ENCODE measurements around the gene UBQLN3. TPM values are rescaled to one million over a fixed set of nuclear protein-coding genes. Genes with fewer than 3 reads are reported as not detected.

UBQLN3 gene
- polyA plus RNA-seq, 3 donors from 2014 or later: not detected

DNA sequence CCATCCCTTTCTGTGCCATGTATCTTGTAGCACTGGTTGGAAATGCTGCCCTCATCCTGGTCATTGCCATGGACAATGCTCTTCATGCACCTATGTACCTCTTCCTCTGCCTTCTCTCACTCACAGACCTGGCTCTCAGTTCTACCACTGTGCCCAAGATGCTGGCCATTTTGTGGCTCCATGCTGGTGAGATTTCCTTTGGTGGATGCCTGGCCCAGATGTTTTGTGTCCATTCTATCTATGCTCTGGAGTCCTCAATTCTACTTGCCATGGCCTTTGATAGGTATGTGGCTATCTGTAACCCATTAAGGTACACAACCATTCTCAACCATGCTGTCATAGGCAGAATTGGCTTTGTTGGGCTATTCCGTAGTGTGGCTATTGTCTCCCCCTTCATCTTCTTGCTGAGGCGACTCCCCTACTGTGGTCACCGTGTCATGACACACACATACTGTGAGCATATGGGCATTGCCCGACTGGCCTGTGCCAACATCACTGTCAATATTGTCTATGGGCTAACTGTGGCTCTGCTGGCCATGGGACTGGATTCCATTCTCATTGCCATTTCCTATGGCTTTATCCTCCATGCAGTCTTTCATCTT lies 20.9 kb downstream of the UBQLN3 start:
- H3K9me3 Mint-ChIP-seq: peaks cover 0 to 5% (median 0%) of the 10 kb centered on the region in 6 donors
- no peaks in the 10 kb centered on the region for H3K4me1 Mint-ChIP-seq
- H3K27ac Mint-ChIP-seq: no peak overlapping the region
- peaks cover 0 to 3% (median under 1%) of the 10 kb centered on the region in 3 donors for H3K27me3 Mint-ChIP-seq (ENCODE audit: low read depth in 3 of 3)
- no peaks in the 10 kb centered on the region for H3K36me3 Mint-ChIP-seq
- no peak overlapping the region for H3K4me3 Mint-ChIP-seq
- no peak for DNase-seq

DNA sequence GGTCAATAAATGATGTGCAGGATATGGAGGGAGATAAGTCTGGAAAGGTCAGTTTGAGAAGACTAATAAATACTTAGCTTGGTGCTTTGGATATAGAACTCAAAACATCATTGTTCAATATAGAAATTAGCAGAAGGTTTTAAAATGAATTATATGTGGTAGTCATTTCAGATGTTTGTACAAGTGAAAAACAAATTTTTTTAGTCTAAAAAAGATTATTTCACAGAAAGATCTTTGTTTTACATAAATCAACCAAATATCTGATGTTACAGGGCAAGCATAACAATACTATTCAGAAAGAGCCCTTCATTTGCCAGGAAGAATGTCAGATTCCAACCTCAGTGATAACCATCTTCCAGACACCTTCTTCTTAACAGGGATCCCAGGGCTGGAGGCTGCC lies 21.4 kb downstream of the UBQLN3 start, which contains the start of gene OR52D1:
Gene OR52D1, plus strand, starts transcription at position 301 of the 400 bp plus-strand sequence. Its CDS starts 22 bp downstream, at position 323.
- Mint-ChIP-seq H3K27ac (no peak within 1 kb of the TSS), H3K4me3 (no peak within 1 kb of the TSS), H3K9me3 (peaks cover 0 to 5% (median 0%) of the 10 kb centered on the region in 6 donors), H3K4me1 (no peaks in the 10 kb centered on the region), H3K36me3 (no peaks in the 10 kb centered on the region), H3K27me3 (ENCODE audit: low read depth in 3 of 3) (peaks cover 0 to 4% (median 3%) of the 10 kb centered on the region in 3 donors)
- DNase-seq: no peak

DNA sequence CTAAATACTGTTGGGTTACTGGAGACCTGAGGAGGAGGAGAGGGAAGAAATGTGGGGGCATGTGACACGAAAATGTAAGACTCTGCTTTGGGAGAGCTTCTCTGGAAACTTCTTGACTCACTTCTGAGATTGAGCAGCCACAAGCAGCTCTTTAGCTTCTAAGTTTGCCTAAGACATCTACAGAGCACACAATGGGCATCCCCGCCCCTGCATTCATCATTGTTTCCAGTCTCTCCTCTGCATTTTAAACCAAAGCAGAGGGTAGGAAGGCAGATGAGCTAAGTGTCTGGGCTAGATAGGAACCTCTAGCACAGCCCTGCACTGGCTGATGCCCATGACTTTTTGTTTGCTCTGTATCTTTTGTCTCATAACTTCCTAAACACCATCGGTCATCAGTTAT lies 23.3 kb downstream of the UBQLN3 start:
- Mint-ChIP-seq H3K36me3 (no peaks in the 10 kb centered on the region), H3K27ac (no peak overlapping the region), H3K9me3 (peaks cover 0 to 5% (median 0%) of the 10 kb centered on the region in 6 donors), H3K4me1 (no peaks in the 10 kb centered on the region), H3K27me3 (ENCODE audit: low read depth in 3 of 3) (peaks cover 0 to 4% (median 2%) of the 10 kb centered on the region in 3 donors), H3K4me3 (no peak overlapping the region)
- no peak for DNase-seq

DNA sequence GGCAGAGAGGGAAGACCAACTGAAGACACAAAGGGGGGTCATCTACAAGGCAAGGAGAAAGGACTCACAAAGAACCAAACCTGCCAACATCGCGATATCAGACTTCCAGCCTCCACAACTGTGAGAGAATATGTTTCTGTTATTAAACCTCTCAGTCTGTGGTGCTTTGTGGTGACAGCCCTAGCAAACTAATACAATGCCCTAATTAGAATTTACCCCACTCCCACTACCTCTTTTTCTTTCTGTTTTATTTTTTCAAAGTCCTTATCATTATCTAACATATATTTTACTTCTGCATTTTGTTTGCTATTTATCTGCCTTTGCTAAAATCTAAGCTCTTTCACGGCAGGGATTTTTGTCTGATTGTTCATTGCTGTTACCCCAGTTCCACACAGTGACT lies 23.8 kb downstream of the UBQLN3 start:
- Mint-ChIP-seq H3K27me3 (ENCODE audit: low read depth in 3 of 3) (peaks cover 0 to 4% (median 2%) of the 10 kb centered on the region in 3 donors), H3K4me3 (no peak overlapping the region), H3K27ac (no peak overlapping the region), H3K9me3 (peaks cover 0 to 2% (median 0%) of the 10 kb centered on the region in 6 donors), H3K4me1 (no peaks in the 10 kb centered on the region), H3K36me3 (no peaks in the 10 kb centered on the region)
- DNase-seq: no peak

DNA sequence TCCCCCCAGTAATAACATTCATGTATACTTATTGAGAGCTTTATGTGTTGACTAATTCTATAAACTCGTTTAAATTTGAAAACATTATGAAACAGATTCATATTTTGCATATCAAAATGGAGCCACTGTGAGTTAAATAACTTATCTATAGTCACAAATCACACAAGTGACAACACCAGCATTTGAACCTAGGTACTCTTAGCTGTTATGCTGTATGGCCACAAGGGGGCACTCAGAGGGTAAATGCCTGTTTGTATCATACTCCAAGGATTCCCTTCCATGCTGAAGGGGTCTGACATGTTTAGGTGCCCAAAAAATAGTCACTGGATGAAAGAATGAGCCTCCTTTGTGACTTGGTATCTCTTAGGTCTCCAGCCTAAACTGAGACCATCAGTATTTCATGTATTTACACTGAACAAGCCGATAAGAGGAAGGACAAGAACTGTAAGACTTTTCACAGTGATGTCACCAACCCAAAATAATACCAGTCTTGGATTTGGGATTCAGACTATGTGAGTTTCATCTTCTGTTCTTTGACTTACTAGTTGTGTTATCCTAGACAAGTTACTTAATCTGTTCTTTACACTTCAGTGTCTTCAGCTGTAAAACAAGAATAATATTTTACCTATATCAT lies 33.5 kb downstream of the UBQLN3 start:
- H3K4me1 Mint-ChIP-seq: no peaks in the 10 kb centered on the region
- DNase-seq: peak; percentile 7 to 30 (median 29)
- peaks cover 0 to 7% (median 3%) of the 10 kb centered on the region in 3 donors for H3K27me3 Mint-ChIP-seq (ENCODE audit: low read depth in 3 of 3)
- H3K4me3 Mint-ChIP-seq: no peak overlapping the region
- no peaks in the 10 kb centered on the region for H3K36me3 Mint-ChIP-seq
- H3K27ac Mint-ChIP-seq: no peak overlapping the region
- H3K9me3 Mint-ChIP-seq: no peaks in the 10 kb centered on the region

DNA sequence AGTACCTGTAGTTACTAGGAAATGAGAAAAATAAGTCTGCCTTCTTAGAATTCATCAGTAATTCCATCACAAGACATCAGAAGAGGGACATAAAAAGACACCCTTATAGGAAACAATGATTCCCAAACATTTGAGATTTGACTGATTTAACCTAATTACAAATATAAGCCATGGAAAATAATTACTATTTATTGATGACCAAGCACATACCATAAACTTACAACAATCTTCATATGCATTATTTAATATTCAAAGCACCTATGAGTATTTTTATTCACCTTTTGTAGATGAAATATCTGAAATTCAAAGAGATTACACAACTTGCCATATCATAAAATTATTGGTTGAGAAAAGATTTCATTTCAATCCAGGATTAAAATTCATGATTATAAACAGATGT lies 35.8 kb downstream of the UBQLN3 start:
- Mint-ChIP-seq H3K9me3 (no peaks in the 10 kb centered on the region), H3K4me3 (no peak overlapping the region), H3K27me3 (ENCODE audit: low read depth in 3 of 3) (peaks cover 1 to 7% (median 4%) of the 10 kb centered on the region in 3 donors), H3K4me1 (no peaks in the 10 kb centered on the region), H3K27ac (no peak overlapping the region), H3K36me3 (no peaks in the 10 kb centered on the region)
- no peak for DNase-seq

DNA sequence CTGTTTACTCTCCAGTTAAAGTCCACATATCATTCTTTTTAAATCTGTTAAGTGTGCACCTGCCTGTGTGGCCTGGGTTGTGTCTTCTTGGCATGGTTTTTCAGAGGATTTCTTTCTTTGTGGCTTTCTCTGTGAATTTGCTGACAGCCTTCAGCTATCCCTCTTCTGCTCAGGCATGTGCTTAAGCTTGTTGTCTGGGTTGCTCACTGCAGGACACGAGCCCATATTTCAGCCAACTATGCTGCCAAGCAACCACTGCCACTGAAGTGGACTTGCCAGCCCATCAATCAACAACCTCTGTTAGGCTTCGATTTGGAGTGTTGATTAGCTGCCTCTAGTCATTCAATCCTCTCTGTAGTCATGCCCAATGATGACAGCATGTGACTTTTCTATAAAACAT lies 42.2 kb downstream of the UBQLN3 start:
- no peak for DNase-seq
- Mint-ChIP-seq H3K36me3 (no peaks in the 10 kb centered on the region), H3K4me3 (no peak overlapping the region), H3K27me3 (ENCODE audit: low read depth in 3 of 3) (peaks cover 2 to 5% (median 3%) of the 10 kb centered on the region in 3 donors), H3K9me3 (no peaks in the 10 kb centered on the region), H3K27ac (no peak overlapping the region), H3K4me1 (no peaks in the 10 kb centered on the region)

DNA sequence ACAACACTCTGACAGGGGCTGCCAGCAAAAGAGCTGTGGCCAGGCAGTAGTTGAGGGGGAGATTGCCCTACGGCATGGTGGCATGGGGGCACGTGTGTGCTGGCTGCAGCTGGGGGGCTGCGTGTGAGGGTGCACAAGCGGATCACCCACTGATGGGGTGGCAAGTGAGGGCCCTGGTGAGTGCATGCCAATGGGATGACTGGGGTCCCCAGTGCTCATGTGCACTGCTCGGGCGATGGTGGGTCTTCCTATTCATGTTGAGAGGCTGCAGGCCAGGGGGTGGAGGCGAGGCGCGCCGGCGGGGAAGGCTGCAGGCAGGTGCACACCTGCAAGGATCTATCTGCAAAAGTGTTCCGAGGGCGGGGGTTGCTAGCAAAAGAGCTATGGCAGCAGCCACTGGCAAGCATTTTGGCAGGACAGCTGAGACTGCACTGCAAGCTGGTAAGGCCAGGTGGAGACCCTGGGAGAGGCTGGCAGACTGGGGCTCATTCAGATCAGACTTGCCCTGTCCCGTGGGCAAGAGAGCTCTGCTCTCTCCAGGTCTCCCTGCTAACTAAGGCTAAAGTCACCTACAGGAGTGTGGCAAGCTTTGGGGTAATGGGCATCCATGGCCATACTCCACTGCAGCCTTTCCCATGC lies 48.7 kb downstream of the UBQLN3 start:
- H3K36me3 Mint-ChIP-seq: no peaks in the 10 kb centered on the region
- H3K27me3 Mint-ChIP-seq (ENCODE audit: low read depth in 3 of 3): peaks cover 2 to 5% (median 2%) of the 10 kb centered on the region in 3 donors
- no peak for DNase-seq
- no peak overlapping the region for H3K4me3 Mint-ChIP-seq
- peaks cover 0 to 2% (median 0%) of the 10 kb centered on the region in 6 donors for H3K9me3 Mint-ChIP-seq
- no peaks in the 10 kb centered on the region for H3K4me1 Mint-ChIP-seq
- no peak overlapping the region for H3K27ac Mint-ChIP-seq

Other genes starting within 250 kb of the UBQLN3 start
- gene HBE1, start 240.0 kb downstream of the UBQLN3 start, polyA plus RNA-seq: not detected
- gene OR51B4, start 208.0 kb downstream of the UBQLN3 start, polyA plus RNA-seq: not detected
- not detected for gene OR51B2, start 185.7 kb downstream of the UBQLN3 start, polyA plus RNA-seq
- gene OR51B5, start 166.4 kb downstream of the UBQLN3 start, polyA plus RNA-seq: not detected
- gene OR51B6, start 158.4 kb downstream of the UBQLN3 start, polyA plus RNA-seq: not detected
- not detected for gene OR51M1, start 126.1 kb downstream of the UBQLN3 start, polyA plus RNA-seq
- not detected for gene OR51Q1, start 87.8 kb downstream of the UBQLN3 start, polyA plus RNA-seq
- not detected for gene OR51I1, start 68.4 kb downstream of the UBQLN3 start, polyA plus RNA-seq
- gene OR51I2, start 60.6 kb downstream of the UBQLN3 start, polyA plus RNA-seq: not detected
- gene OR52D1, start 21.3 kb downstream of the UBQLN3 start, polyA plus RNA-seq: not detected
- not detected for gene UBQLNL, start 6.7 kb upstream of the UBQLN3 start, polyA plus RNA-seq
- gene OR52H1, start 38.6 kb upstream of the UBQLN3 start, polyA plus RNA-seq: not detected
- not detected for gene OR52B6, start 70.9 kb upstream of the UBQLN3 start, polyA plus RNA-seq
- gene TRIM6, start 86.7 kb upstream of the UBQLN3 start, polyA plus RNA-seq: not detected
- gene TRIM34, start 115.0 kb upstream of the UBQLN3 start, polyA plus RNA-seq: 10 to 100 TPM; 13.6 to 37.6 (median 18.8) TPM
- 10 to 100 TPM in 2 of 3 donors, 1 to 10 TPM in 1; 8.9 to 19.8 (median 14.6) TPM for gene TRIM5, start 175.1 kb upstream of the UBQLN3 start, polyA plus RNA-seq
- 100 to 1,000 TPM; 148 to 196 (median 166) TPM for gene TRIM22, start 179.8 kb upstream of the UBQLN3 start, polyA plus RNA-seq
- under 1 TPM in 1 of 3 donors, not detected in 2; 0.28 TPM for gene OR56B1, start 226.5 kb upstream of the UBQLN3 start, polyA plus RNA-seq
- not detected for gene OR52N4, start 244.3 kb upstream of the UBQLN3 start, polyA plus RNA-seq

Measured in immature natural killer cell (primary cell).